Measurements from ENCODE around the gene KMO. TPM values are rescaled to one million over a fixed set of nuclear protein-coding genes. Genes with fewer than 3 reads are reported as not detected.

KMO gene
- total and polyA plus RNA-seq, 5 experiments from 2014 or later, result 0.57 to 0.71 TPM; not detected in 3

- Mint-ChIP-seq H3K9me3 (peaks cover 0 to 4% (median 0%) of the 10 kb centered on the region in 9 donors), H3K36me3 (peaks cover 0 to 3% (median 0%) of the 10 kb centered on the region in 3 donors), H3K27me3 (peaks cover 0 to 6% (median 0%) of the 10 kb centered on the region in 5 donors), H3K4me1 (peaks cover 10 to 29% (median 21%) of the 10 kb centered on the region in 4 donors), H3K4me3 (peak overlapping the region; percentile 77 to 97 (median 90)), H3K27ac (peak overlapping the region; percentile 87 to 98 (median 97))
- DNase-seq (peak in 8 of 10 donors; percentile 2 to 70 (median 44)), ATAC-seq (peak; percentile 89 to 94)
- POLR2A ChIA-PET, result interaction anchor here (0.8 to 1.0 kb wide), 2 partner anchors 33 to 76 kb away, joined by 4 read pairs; no protein-coding TSS in a partner anchor
Observed at GRCh38 chr1:241551759-241552638, 19.8 kb downstream of the KMO start.

GRCh38 chr1:241553886-241554592 is 21.9 kb downstream of the KMO start:
- Mint-ChIP-seq H3K27ac (no peak overlapping the region), H3K27me3 (peaks cover 0 to 4% (median 0%) of the 10 kb centered on the region in 5 donors), H3K36me3 (peaks cover 0 to 3% (median 0%) of the 10 kb centered on the region in 3 donors), H3K4me1 (peaks cover 10 to 29% (median 21%) of the 10 kb centered on the region in 4 donors), H3K9me3 (peaks cover 0 to 4% (median 0%) of the 10 kb centered on the region in 9 donors), H3K4me3 (peak overlapping the region in 1 of 10 donors; percentile 50)
- POLR2A ChIA-PET, result no interaction called here
- DNase-seq (no peak), ATAC-seq (no peak)

GRCh38 chr1:241555526-241555925 is 23.3 kb downstream of the KMO start:
- Mint-ChIP-seq H3K36me3 (peaks cover 0 to 3% (median 0%) of the 10 kb centered on the region in 3 donors), H3K27me3 (peaks cover 0 to 4% (median 0%) of the 10 kb centered on the region in 5 donors), H3K9me3 (peaks cover 0 to 4% (median 0%) of the 10 kb centered on the region in 9 donors), H3K4me1 (peaks cover 10 to 24% (median 21%) of the 10 kb centered on the region in 4 donors), H3K27ac (no peak overlapping the region), H3K4me3 (no peak overlapping the region)
- POLR2A ChIA-PET, result no interaction called here
- DNase-seq (no peak), ATAC-seq (no peak)

GRCh38 chr1:241557031-241557430 is 24.9 kb downstream of the KMO start:
- Mint-ChIP-seq H3K9me3 (peaks cover 0 to 2% (median 0%) of the 10 kb centered on the region in 9 donors), H3K27ac (no peak overlapping the region), H3K4me1 (peaks cover 2 to 9% (median 8%) of the 10 kb centered on the region in 4 donors), H3K27me3 (peaks cover 0 to 6% (median 0%) of the 10 kb centered on the region in 5 donors), H3K36me3 (no peaks in the 10 kb centered on the region), H3K4me3 (no peak overlapping the region)
- ATAC-seq (no peak), DNase-seq (no peak)
- POLR2A ChIA-PET, result no interaction called here

GRCh38 chr1:241557551-241558193 is 25.5 kb downstream of the KMO start:
- DNase-seq, result no peak
- Mint-ChIP-seq H3K27ac (no peak overlapping the region), H3K4me3 (no peak overlapping the region), H3K9me3 (peaks cover 0 to 1% (median 0%) of the 10 kb centered on the region in 9 donors), H3K36me3 (no peaks in the 10 kb centered on the region), H3K27me3 (peaks cover 0 to 6% (median 4%) of the 10 kb centered on the region in 5 donors), H3K4me1 (peaks cover under 1 to 3% (median 2%) of the 10 kb centered on the region in 4 donors)
- POLR2A ChIA-PET, result no interaction called here
- ATAC-seq, result no peak

- H3K27me3 Mint-ChIP-seq, result peaks cover 0 to 6% (median 4%) of the 10 kb centered on the region in 5 donors
- no peaks in the 10 kb centered on the region for H3K9me3 Mint-ChIP-seq
- ATAC-seq (no peak), DNase-seq (no peak)
- no peaks in the 10 kb centered on the region for H3K36me3 Mint-ChIP-seq
- no peak overlapping the region for H3K27ac Mint-ChIP-seq
- no peaks in the 10 kb centered on the region for H3K4me1 Mint-ChIP-seq
- POLR2A ChIA-PET, result no interaction called here
- H3K4me3 Mint-ChIP-seq, result no peak overlapping the region
Observed at GRCh38 chr1:241560146-241560848, 28.1 kb downstream of the KMO start.

- Mint-ChIP-seq H3K9me3 (no peaks in the 10 kb centered on the region), H3K4me1 (no peaks in the 10 kb centered on the region), H3K4me3 (no peak overlapping the region), H3K27ac (no peak overlapping the region), H3K27me3 (peaks cover 0 to 6% (median 3%) of the 10 kb centered on the region in 5 donors), H3K36me3 (no peaks in the 10 kb centered on the region)
- POLR2A ChIA-PET, result no interaction called here
- ATAC-seq (no peak), DNase-seq (no peak)
Observed at GRCh38 chr1:241560849-241561187, 28.6 kb downstream of the KMO start.

GRCh38 chr1:241569848-241570247 is 37.7 kb downstream of the KMO start:
- peaks cover 0 to 5% (median 4%) of the 10 kb centered on the region in 3 donors for H3K36me3 Mint-ChIP-seq
- no peak for DNase-seq

GRCh38 chr1:241574154-241574553 is 42.0 kb downstream of the KMO start:
- H3K9me3 Mint-ChIP-seq, result peaks cover 18 to 52% (median 27%) of the 10 kb centered on the region in 9 donors
- ATAC-seq (no peak), DNase-seq (no peak)
- peaks cover 12 to 47% (median 17%) of the 10 kb centered on the region in 5 donors for H3K27me3 Mint-ChIP-seq
- POLR2A ChIA-PET, result no interaction called here
- H3K36me3 Mint-ChIP-seq, result peaks cover 0 to 38% (median 21%) of the 10 kb centered on the region in 3 donors
- H3K4me3 Mint-ChIP-seq, result no peak overlapping the region
- no peaks in the 10 kb centered on the region for H3K4me1 Mint-ChIP-seq
- H3K27ac Mint-ChIP-seq, result no peak overlapping the region

More at GRCh38 chr1:241569848-241570247, 37.7 kb downstream of the KMO start:
- Mint-ChIP-seq H3K4me3 (no peak overlapping the region), H3K4me1 (no peaks in the 10 kb centered on the region), H3K27ac (no peak overlapping the region), H3K27me3 (peaks cover 2 to 19% (median 7%) of the 10 kb centered on the region in 5 donors), H3K9me3 (peaks cover 0 to 11% (median 6%) of the 10 kb centered on the region in 9 donors)
- POLR2A ChIA-PET, result no interaction called here
- no peak for ATAC-seq

- H3K27ac Mint-ChIP-seq, result no peak overlapping the region
- no peaks in the 10 kb centered on the region for H3K4me1 Mint-ChIP-seq
- peaks cover 5 to 32% (median 15%) of the 10 kb centered on the region in 5 donors for H3K27me3 Mint-ChIP-seq
- H3K36me3 Mint-ChIP-seq, result peaks cover 11 to 52% (median 28%) of the 10 kb centered on the region in 3 donors
- DNase-seq (no peak), ATAC-seq (no peak)
- no peak overlapping the region for H3K4me3 Mint-ChIP-seq
- peaks cover 15 to 71% (median 28%) of the 10 kb centered on the region in 9 donors for H3K9me3 Mint-ChIP-seq
- POLR2A ChIA-PET, result no interaction called here
Observed at GRCh38 chr1:241579434-241579833, 47.3 kb downstream of the KMO start.

- peaks cover 11 to 25% (median 13%) of the 10 kb centered on the region in 3 donors for H3K36me3 Mint-ChIP-seq
- no peak for DNase-seq
- POLR2A ChIA-PET, result no interaction called here
- H3K9me3 Mint-ChIP-seq, result peaks cover 0 to 39% (median 8%) of the 10 kb centered on the region in 9 donors
- no peaks in the 10 kb centered on the region for H3K4me1 Mint-ChIP-seq
- H3K27me3 Mint-ChIP-seq, result peaks cover 0 to 9% (median 7%) of the 10 kb centered on the region in 5 donors
- no peak for ATAC-seq
- no peak overlapping the region for H3K4me3 Mint-ChIP-seq
- H3K27ac Mint-ChIP-seq, result no peak overlapping the region
Observed at GRCh38 chr1:241582921-241583321, 50.7 kb downstream of the KMO start.

Data from naive thymus-derived CD8-positive, alpha-beta T cell (primary cell).